Small intestine (tissue), 7 donors: ENCODE measurements around the gene METTL26. TPM values are rescaled to one million over a fixed set of nuclear protein-coding genes. Genes with fewer than 3 reads are reported as not detected.

Source experiments
- DNase-seq, 2 donors: peaks; one replicate each; pipeline versions ENCODE4 v3.0.0 to v3.0.0-alpha.2; 2013
- FAIRE-seq: peaks from 2 replicates; lab custom pipeline; 2012; peaks lifted over from hg19 to GRCh38; lab: Jason Lieb, UNC
- H3K27ac ChIP-seq, 3 donors: one replicate each; pipeline ENCODE4 v1.5.1; 2013; ENCODE audit warnings: low read length in 2 of 3, mild to moderate bottlenecking in 2 of 3, control low read depth in 1 of 3, inconsistent platforms in 1 of 3, low read depth in 1 of 3, moderate library complexity in 1 of 3
- H3K27me3 ChIP-seq, 3 donors: one replicate each; pipeline ENCODE4 v1.6.1; 2013; ENCODE audit warnings: low read length in 3 of 3, inconsistent platforms in 1 of 3; ENCODE audit not compliant: control insufficient read depth in 3 of 3, insufficient read depth in 3 of 3
- H3K36me3 ChIP-seq, 3 donors: one replicate each; pipeline ENCODE4 v1.6.1; 2013; ENCODE audit warnings: low read length in 3 of 3, inconsistent platforms in 1 of 3, low read depth in 1 of 3, mild to moderate bottlenecking in 1 of 3, moderate library complexity in 1 of 3; ENCODE audit not compliant: control insufficient read depth in 3 of 3, insufficient read depth in 2 of 3
- H3K4me1 ChIP-seq, 3 donors: one replicate each; pipeline ENCODE4 v1.6.1; 2013; ENCODE audit warnings: low read length in 2 of 3, inconsistent platforms in 1 of 3, low read depth in 1 of 3, mild to moderate bottlenecking in 1 of 3, moderate library complexity in 1 of 3; ENCODE audit not compliant: control insufficient read depth in 3 of 3, insufficient read depth in 2 of 3
- H3K4me3 ChIP-seq, 3 donors: one replicate each; pipeline ENCODE4 v1.5.1; 2013; ENCODE audit warnings: low read length in 3 of 3, control low read depth in 1 of 3, inconsistent platforms in 1 of 3, low read depth in 1 of 3, mild to moderate bottlenecking in 1 of 3, moderate library complexity in 1 of 3
- H3K9me3 ChIP-seq, 2 donors: one replicate each; pipeline ENCODE4 v1.6.1; 2013; ENCODE audit warnings: low read depth in 1 of 2, low read length in 1 of 2; ENCODE audit not compliant: control insufficient read depth in 2 of 2, insufficient read depth in 1 of 2
- WGBS, 3 donors: extraction: QIAGEN DNeasy Blood & Tissue Kit; methylation state at CpG; one replicate each; pipeline ENCODE4 v1.1.7; 2013; 5-methylcytosine and 5-hydroxymethylcytosine counted together
- polyA plus RNA-seq, 4 donors: library from polyadenylated mRNA; stranded (reverse) in 3 of 4; unstranded in 1 of 4; fragments of 200-250 nt in 3 of 4; fragments of 120-200 nt in 1 of 4; gene quantifications; one replicate each; pipeline versions ENCODE4 v1.2.1 to v1.2.3, GENCODE V29; 2013
- donor health status: healthy with polysubstance abuse.
- donor health status: control.
- donor health status: control.
- donor health status: Bipolar disorder and iron deficiency.
- donor health status: healthy.

Gene METTL26
- polyA plus RNA-seq, 4 donors: 54.4 to 135 (median 113) TPM

DNA sequence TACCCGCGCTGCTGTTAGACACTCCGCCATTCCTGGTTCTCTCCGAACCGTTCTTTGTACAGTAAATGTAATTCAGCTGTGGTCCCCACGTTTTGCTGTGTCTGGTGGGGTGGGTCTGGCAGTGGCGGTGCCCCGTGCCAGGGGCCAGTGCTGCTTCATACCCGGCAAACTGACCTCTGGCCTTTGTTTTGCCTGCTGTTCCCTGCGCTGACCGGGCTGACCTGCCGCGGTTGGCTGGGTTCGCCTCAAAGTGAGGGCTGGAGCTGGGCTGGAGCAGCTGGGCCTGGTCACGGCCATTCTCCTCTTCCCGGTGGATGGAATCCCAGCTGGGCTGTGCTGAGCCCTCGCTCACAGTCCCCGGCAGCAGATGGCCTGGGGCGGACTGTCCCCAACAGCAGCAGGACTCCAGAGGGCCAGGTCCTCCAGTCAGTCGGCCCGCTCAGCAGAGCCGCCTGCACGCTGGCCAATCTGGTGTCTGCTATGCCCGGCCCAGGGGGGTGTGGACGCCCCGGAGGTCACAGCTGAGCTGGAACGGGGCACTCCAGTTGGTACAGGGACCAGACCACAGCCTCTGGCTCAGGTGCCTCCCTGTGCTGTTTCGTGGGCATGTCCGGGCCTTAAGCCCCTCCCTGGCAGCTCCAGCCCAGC lies 6.8 kb downstream of the METTL26 start:
- Histone ChIP-seq H3K27ac (no peak overlapping the region), H3K4me3 (no peak overlapping the region), H3K4me1 (peaks cover 0 to 21% (median 3%) of the 10 kb centered on the region in 3 donors), H3K27me3 (no peaks in the 10 kb centered on the region), H3K36me3 (peaks cover 0 to 68% (median 5%) of the 10 kb centered on the region in 3 donors), H3K9me3 (no peaks in the 10 kb centered on the region)
- 74 to 84% (median 78%) methylated on average over 29 of the region's 29 CpGs for WGBS, 3 donors
- DNase-seq (peak in 1 of 2 donors; percentile 23), FAIRE-seq (no peak)

GRCh38 chr16:628321-629061 lies 7.6 kb downstream of the METTL26 start:
- H3K36me3 ChIP-seq: peaks cover 0 to 69% (median 5%) of the 10 kb centered on the region in 3 donors
- no peaks in the 10 kb centered on the region for H3K9me3 ChIP-seq
- H3K4me1 ChIP-seq: peaks cover 0 to 21% (median 3%) of the 10 kb centered on the region in 3 donors
- H3K27me3 ChIP-seq: no peaks in the 10 kb centered on the region
- FAIRE-seq (no peak), DNase-seq (no peak)
- 88 to 94% (median 93%) methylated on average over 32 to 33 of the region's 33 CpGs for WGBS, 3 donors
- H3K27ac ChIP-seq: no peak overlapping the region
- H3K4me3 ChIP-seq: no peak overlapping the region

DNA sequence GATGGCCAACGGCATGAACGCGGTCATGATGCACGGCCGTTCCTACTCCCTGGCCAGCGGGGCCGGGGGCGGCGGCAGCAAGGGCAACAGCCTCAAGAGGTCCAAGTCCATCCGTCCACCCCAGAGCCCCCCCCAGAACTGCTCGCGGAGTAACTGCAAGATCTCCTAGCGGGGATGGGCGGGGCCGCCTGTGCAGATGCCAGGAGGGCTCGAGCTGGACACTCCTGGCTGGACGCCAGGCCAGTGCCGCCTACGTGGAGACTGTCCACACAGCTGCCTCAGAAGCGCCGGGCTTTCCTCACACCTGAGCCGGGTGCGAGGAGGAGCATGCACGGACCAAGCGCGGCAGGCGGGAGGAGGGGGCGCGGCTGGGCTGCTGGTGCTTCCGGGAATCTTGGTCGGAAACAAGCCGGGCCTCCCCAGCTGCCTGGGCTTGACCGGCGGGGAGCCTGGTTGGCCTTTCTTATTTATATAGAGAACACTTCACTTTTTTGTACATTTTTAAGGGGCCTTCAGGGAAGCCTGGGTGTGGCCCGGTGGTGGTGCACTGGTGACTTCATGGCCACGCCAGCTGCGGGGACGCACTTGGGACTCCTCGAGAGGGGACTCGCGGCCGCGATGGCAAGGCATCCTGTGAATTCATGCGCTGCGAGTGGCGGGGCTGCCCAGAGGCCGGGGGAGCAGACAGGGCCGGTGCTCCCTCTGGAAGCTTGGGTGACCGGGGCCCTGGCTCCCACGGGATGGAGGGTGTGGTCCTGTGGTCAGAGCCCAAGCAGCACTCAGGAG lies 8.5 kb downstream of the METTL26 start:
- no peak overlapping the region for H3K4me3 ChIP-seq
- H3K4me1 ChIP-seq: peaks cover 0 to 21% (median 3%) of the 10 kb centered on the region in 3 donors
- FAIRE-seq (no peak), DNase-seq (no peak)
- no peak overlapping the region for H3K27ac ChIP-seq
- H3K36me3 ChIP-seq: peaks cover 0 to 69% (median 8%) of the 10 kb centered on the region in 3 donors
- no peaks in the 10 kb centered on the region for H3K27me3 ChIP-seq
- WGBS, 3 donors: 81 to 89% (median 88%) methylated on average over 50 of the region's 50 CpGs
- no peaks in the 10 kb centered on the region for H3K9me3 ChIP-seq

DNA sequence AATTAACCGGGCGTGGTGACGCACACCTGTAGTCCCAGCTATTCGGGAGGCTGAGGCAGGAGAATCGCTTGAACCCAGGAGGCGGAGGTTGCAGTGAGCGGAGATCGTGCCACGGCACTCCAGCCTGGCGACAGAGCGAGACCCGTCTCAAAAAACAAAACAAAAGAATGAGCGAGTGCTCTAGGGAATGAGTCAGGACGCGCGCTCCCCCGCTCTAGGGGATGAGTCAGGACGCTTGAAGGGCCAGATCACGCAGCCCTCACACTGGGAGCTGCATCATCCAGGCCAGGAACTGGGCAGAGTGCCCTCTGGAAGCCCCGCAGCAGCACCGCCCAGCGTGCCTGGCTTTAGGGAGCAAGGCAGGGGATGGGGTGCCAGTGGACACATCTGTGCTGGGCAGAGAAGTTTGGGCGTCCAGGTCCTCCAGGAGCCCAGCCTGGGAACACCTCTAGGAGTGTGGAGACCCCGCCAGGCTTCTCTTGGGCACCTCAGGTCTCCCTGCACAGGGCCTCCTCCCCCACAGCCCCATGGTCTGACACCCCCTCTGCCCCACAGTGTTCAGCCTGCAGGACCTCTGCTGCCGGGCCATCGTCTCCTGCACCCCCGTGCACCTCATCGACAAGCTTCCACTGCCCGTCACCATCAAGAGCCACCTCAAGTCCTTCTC lies 9.2 kb downstream of the METTL26 start:
- Histone ChIP-seq H3K4me3 (no peak overlapping the region), H3K27ac (no peak overlapping the region), H3K9me3 (no peaks in the 10 kb centered on the region), H3K36me3 (peaks cover 0 to 69% (median 8%) of the 10 kb centered on the region in 3 donors), H3K27me3 (no peaks in the 10 kb centered on the region), H3K4me1 (peaks cover 0 to 21% (median 3%) of the 10 kb centered on the region in 3 donors)
- FAIRE-seq (no peak), DNase-seq (no peak)
- WGBS, 3 donors: 91 to 96% (median 94%) methylated on average over 29 of the region's 29 CpGs

DNA sequence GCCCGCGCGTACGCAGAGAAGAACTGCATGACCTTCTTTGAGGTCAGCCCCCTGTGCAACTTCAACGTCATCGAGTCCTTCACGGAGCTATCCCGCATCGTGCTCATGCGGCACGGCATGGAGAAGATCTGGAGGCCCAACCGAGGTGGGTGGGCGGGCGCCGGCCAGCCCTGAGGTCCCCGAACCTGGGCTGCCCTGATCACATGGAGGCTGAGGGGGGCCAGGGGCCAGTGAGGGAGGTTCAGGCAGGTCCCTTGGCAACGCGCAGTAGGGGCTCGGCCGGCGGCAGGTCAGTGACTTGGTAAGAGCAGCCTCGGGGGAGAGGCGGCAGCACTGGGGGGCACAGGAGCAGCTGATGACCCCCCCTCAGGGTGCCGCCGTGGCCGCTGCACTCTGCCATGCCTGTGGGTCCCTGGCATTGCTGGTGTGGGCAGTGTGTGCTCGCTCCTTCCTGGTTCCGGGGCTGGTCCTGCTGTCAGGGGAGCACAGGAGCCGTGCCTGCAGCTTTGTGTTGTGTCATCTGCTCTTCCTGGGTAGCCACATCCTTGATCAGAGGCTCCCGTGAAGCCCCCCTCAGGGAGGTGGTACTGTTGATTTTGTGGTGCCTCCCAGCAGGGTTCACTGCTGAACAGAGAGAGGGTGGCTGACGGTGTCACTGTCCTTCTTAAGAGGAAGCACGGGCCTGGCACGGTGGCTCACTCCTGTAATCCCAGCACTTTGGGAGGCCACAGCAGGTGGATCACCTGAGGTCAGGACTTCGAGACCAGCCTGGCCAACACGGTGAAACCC lies 9.9 kb downstream of the METTL26 start:
- Histone ChIP-seq H3K9me3 (no peaks in the 10 kb centered on the region), H3K27me3 (no peaks in the 10 kb centered on the region), H3K4me1 (peaks cover 0 to 19% (median 3%) of the 10 kb centered on the region in 3 donors), H3K27ac (no peak overlapping the region), H3K4me3 (no peak overlapping the region), H3K36me3 (peaks cover 0 to 75% (median 8%) of the 10 kb centered on the region in 3 donors)
- FAIRE-seq: no peak
- 94% methylated on average over 28 to 35 of the region's 35 CpGs for WGBS, 3 donors
- DNase-seq: no peak

- no peaks in the 10 kb centered on the region for H3K9me3 ChIP-seq
- peaks cover 0 to 11% (median 0%) of the 10 kb centered on the region in 3 donors for H3K4me1 ChIP-seq
- no peak overlapping the region for H3K4me3 ChIP-seq
- 92 to 94% (median 93%) methylated on average over 30 to 37 of the region's 37 CpGs for WGBS, 3 donors
- peaks cover 0 to 80% (median 8%) of the 10 kb centered on the region in 3 donors for H3K36me3 ChIP-seq
- FAIRE-seq (no peak), DNase-seq (no peak)
- no peak overlapping the region for H3K27ac ChIP-seq
- H3K27me3 ChIP-seq: no peaks in the 10 kb centered on the region
Measured at GRCh38 chr16:625117-625976, 10.8 kb downstream of the METTL26 start.

- Histone ChIP-seq H3K27me3 (no peaks in the 10 kb centered on the region), H3K9me3 (no peaks in the 10 kb centered on the region), H3K4me1 (peaks cover 0 to 4% (median 0%) of the 10 kb centered on the region in 3 donors), H3K4me3 (no peak overlapping the region), H3K27ac (no peak overlapping the region), H3K36me3 (peaks cover 0 to 80% (median 8%) of the 10 kb centered on the region in 3 donors)
- 78 to 82% (median 82%) methylated on average over 10 of the region's 10 CpGs for WGBS, 3 donors
- no peak for DNase-seq
- no peak for FAIRE-seq
Measured at GRCh38 chr16:624526-625070, 11.5 kb downstream of the METTL26 start.
